Gastroesophageal sphincter (tissue), 3 donors: Measurements from ENCODE around the gene PKN1.

Experiments used
- CTCF ChIP-seq, 4 experiments: fragments of 200-600 bp in 2 of 4; fragments of 450-650 bp in 2 of 4; sonication (generic) in 1 of 4; IDR thresholded peaks; one replicate each; pipeline ENCODE4 v1.5.1; 2017 to 2019; ENCODE audit warnings: antibody characterized with exemption in 4 of 4, mild to moderate bottlenecking in 2 of 4, moderate library complexity in 2 of 4
- POLR2A ChIP-seq, 2 donors: fragments of 450-650 bp; IDR thresholded peaks; one replicate each; pipeline ENCODE4 v1.6.1; 2017; ENCODE audit warnings: antibody characterized with exemption in 2 of 2, mild to moderate bottlenecking in 2 of 2, moderate library complexity in 1 of 2

GRCh38 chr19:14479309-14479974 is 46.3 kb downstream of the PKN1 start:
- TF ChIP-seq CTCF (IDR thresholded peaks at IDR 0.05): no peak
- no peak for TF ChIP-seq POLR2A (IDR thresholded peaks at IDR 0.05)
